Stimulated activated CD8-positive, alpha-beta memory T cell treated with anti-CD3 and anti-CD28 coated beads, Interleukin-4, amount 100 ng/mL, for 48 hours (primary cell): ENCODE measurements around the gene ZNF423.

Experiments
- DNase-seq: peaks from one replicate; pipeline ENCODE4 v3.0.0-alpha.2; 2020

The ZNF423 gene

DNA sequence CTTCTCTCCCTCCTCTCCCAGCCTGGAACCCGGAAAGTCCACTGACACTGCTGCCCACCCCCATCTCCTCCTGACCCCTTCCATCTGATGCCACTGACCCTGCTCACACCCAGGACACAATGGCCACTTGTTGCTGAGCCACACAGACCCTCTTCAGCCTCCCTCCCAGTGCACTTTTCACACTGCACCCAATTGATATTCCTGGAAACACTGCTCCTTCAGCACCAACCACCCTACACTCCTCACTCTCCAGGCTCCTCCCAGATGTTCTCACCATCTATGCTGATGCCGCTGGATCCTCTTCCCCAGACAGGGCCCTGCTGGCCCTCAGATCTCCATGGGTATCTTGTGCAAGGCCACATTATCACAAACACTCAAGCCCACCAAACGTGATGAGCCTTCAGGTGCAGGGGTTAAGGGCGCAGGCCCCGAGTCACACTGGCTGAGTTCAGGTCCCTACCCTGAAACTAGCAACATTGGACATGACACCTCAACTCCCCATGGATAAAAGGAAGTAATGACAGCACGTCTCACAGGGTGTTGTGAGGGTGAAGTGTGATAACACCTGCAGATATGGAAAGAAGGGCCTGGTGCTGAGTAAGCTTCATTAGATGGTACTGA, 238.1 kb downstream of the ZNF423 start:
- DNase-seq = no peak

DNA sequence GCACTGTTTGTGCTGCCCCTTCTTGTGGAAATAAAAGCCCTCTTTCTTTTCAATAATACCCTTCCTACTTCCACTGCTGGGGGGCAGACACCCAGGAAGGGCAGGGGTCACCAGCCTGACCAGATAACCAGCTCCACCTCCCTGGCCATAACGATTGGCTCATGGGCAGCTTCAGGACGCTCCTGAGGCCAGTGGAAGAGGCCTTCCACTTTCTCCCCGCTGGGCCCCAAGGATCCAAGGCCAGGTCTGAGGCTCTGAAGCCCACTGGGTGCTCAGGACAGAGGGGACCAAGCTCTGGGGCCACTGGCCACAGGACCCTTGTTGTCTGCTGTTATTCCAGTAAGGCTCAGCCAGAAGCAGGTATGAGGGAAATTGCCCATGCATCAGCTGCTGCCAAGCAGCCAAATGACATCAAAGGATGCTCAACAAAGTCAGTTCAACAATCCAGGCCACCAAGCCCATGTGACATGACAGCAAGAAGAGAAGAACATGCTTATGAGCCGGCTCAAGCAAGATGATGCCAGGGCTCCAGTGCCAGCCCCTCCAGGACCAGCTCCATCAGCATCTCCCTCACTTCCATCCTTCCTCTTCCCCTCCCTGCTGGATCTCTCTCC, 238.8 kb downstream of the ZNF423 start:
- DNase-seq = no peak

DNA sequence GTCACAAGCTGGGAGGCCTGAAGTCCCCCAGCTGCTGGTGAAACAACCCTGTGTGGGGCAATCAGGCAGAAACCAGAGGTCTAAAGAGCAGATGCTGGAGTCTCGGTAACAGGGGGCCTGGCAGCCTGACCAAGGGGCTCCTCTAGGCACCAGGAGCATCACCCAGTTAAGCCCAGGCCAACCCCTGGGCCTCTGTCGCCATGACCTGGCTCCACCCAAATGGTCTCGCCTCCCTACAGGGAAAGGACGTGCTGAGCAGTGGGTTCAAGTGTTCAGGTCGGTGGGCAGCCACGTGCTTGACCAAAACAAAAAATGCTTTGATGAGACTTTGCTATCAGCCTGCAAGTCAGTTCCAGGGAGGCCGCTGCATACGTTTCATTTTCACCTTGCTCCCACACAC, 240.3 kb downstream of the ZNF423 start:
- no peak for DNase-seq

DNA sequence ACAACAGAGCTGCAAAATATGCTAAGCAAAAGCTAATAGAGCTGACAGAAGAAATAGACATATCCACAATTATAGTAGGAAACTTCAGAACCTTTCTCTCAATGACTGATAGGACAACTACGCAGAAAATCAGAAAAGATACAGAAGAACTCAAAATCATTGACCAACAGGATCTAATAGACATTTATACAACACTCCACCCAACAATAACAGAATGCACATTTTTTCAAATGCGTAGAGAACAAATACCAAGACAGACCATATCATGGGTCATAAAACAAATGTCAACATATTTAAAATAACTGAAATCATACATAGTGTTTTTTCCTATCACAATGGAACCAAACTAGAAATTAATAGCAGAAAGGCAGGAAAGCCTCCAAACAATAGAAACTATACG, 244.9 kb downstream of the ZNF423 start:
- no peak for DNase-seq

DNA sequence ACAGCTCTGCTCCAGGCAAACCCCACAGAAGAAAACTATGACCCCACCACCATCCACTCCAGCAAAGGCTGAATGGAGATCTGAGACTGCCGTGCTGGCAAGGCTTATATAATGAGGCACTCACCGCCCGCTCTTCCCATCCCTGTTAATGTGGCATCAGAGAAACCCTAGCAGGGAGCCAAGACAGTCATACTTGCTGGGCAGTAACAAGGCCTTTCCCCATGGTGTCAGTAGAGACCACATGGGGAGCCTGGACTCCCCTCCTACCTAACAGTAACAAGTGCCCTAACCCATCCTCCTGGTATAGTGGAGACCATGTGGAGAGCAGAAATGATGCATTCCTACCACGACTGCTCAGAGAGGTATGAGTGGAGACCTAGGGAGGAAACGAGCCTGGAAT, 247.1 kb downstream of the ZNF423 start:
- no peak for DNase-seq

DNA sequence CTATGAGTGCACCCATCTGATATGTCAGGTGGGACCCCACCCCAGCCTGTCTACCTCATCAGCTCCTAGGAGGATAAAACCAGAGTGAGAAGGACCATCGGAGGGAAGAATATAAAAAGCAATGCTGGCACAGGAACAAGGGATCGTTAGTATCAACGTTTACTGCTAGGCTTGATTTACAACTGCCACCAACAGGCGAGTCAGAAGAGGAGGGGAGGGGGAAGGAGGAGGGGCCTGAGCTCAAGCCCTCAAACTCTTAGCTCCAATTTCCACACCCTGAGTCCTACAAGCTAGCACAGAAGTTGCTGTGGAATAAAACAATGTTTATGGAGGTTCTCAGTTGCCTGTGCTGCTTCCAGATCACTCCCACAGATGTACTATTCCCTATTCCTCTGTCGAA, 247.8 kb downstream of the ZNF423 start:
- DNase-seq = no peak

DNA sequence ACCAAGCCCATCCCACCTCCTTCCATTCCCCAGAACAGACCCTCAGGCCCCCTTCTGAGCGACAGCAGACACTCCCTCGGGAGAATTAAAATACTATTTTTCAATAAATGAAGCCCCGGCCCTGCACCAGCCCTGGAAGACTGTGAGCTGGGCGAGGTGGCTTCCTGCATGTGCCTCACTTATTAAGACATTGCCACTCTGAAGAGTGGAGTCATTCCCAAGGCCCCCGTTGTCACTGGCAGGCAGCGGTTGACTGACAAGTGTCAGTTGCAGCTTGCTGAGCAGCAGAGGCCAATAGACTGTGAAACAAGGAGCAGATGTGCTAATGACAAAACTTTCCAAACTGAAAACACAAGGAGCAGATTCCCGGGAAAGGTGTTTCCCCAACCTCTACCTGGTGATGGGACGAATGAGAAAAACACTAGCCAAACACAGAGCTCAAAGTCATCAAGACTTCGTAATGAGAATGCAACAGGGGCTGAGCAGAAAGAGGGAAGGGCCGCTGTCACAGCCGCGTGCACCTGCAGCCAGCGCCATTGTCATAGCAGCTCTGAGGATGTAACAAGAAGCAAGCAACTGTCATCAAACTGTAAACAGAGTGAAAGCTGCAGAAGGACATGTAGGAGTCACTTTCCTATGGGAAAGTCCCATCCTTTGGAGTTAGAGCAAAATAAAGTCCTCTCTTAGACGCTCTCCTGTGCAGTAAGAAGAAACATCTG, 250.2 kb downstream of the ZNF423 start:
- DNase-seq = no peak

DNA sequence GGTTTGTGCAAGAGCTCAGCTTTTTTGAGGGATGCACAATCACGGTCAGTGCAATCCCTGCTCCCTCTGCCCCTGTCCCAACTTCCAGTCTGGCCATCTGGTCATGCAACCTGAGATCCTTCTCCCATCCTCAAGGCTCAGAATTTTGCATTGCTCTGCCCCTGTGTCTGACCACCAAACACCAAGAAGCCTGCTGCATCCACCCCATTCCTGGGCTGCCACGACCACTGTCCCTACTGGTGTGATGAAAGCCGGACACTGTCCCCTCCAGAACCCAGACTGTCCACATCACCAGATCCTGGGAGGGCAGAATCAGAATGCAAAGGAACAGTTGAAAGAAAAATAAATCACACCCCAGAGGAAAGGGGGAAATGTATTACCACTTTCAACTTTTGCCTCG, 251.3 kb downstream of the ZNF423 start:
- no peak for DNase-seq

DNA sequence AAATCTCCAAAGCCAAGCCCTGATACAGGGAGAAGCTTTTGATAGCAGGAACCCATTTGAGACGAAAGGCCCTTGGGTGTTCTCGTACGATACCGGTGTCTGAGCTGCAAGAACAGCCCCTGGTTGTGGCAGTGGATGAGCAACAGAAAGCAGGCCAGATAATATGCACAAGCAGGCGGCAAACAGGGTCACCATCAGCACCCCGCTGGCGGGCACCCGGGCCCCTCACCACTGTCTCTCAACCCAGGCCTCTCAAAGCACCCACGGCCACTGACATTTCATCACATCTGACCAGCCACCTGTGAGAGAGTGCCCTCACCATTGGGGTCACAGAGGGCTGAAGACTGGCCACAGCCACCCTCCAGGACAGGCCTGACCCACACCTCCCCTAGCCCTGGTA, 252.0 kb downstream of the ZNF423 start:
- DNase-seq = no peak

DNA sequence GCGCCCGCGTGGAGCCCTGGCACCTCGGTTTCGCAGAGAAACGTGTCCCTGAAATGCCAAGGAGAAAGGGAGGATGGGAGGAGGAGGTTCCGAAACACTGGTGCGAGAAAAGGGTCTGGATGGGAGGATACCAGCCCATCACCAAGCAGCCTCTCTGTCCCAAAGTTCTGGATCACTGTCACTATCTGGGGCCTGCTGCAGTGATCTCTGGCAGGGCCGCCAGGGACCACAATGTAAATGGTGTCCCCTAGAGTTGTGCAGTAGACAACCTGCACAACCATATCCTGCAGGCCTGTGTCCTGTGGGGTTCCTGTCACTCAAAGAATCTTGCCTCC, 253.0 kb downstream of the ZNF423 start:
- no peak for DNase-seq

DNA sequence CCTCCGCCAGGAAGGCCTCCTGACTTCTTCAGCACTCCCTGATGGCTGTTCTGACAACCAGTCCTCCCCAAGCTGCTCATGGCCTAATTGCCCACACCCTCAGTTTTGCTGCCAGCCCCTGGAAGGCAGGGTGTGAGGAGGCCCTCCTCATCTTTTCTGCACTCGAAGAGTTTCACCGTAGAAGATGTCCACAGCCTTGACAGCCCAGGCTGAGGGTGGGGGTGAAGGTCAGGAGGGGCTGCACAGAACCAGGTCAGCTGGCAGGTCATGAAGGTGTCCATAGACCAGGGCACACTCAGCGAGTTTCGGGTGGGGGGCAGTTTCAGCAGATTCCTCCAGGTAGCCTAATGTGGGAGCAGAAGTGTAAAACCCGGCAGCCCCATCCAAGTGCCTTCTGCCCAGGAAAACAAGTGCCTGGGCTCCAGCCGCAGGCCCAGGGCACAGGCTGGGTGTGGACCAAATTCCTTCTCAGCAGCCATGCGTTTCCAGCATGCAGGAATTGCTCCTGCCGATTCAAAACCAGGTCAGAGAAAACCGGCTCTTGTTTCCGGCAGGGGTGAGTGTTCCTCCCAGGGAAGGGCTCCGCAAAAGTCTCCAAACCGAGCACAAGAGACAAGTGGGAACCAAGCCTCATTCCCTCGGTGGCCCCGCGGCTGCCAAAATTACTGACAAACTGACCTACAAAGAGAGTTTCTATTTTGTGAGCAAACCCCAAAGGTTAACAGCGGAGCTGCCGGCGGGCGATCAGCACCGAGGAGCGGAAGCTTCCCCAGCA, 253.5 kb downstream of the ZNF423 start:
- no peak for DNase-seq

DNA sequence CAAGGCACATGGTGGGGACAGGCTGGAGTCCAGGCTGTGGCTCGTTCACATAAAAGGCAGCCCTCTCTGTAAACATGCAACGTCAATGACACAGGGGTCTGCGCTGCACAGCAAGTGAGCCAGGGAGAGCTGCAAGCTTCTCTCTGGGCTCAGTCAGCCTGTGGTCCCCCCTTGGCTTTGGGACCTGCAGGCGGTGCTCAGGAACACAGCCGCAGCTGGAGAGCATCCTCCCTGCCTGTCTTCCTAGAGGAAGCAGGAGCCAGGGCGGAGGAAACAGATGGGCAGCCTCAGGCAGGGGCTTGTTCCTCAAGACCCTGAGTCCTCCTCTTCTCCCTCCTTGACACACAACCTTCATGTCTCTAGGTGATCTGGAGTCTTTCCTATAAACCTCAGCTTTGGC, 254.3 kb downstream of the ZNF423 start:
- no peak for DNase-seq

DNA sequence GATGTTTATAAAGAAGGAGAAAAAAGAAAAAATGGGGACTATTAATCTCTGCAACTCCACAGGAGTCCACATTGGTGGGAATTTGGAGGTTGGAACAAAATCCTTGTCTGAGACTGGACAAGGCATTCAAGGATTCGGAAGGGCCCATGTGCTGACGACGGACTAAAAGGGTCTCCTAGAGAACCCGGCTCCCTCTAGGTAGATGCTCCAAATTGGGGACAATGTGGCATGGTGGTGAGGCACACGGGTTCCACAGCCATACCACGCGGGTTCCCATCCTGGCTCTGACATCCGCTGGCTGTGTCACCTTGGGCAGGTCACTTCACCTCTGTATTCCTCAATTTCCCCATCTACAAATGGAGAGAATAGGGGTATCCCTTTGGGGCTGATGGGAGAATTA, 254.9 kb downstream of the ZNF423 start:
- DNase-seq = no peak

DNA sequence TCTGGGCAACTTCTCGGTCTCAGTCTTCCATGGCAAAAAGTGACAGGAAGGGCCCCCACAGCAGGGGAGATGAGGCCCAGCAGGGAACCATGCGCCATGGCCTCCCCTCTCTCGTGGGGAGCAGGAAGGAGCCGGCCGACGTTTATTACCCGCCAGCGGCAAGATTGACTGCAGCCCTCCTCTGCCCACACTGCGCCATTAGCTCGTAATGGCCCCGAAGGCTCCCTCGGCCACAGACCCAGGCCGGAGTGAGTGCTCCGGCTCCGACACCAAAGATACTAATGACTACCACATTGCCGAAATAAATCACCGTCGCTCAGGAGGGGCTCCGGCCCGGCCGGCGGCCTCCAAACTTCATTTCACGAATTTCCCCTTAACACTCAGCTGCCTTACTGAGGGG, 255.4 kb downstream of the ZNF423 start:
- DNase-seq = no peak

DNA sequence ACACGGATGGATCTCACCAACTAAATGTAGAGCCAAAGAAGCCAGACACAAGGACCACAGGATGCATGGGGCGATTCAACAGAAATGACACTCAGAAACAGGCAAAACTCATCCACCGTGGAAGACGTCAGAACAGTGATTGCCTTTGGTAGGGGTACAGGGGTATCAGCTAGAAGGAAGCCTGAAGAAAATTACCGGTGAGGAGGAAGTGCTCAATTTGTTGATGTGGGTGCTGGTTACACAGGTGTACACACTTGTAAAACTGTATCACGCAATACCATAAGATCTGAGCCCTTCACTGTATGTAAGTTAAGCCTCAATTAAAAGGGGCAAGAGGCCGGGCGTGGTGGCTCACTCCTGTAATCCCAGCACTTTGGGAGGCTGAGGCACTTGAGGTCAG, 256.2 kb downstream of the ZNF423 start:
- DNase-seq = no peak

DNA sequence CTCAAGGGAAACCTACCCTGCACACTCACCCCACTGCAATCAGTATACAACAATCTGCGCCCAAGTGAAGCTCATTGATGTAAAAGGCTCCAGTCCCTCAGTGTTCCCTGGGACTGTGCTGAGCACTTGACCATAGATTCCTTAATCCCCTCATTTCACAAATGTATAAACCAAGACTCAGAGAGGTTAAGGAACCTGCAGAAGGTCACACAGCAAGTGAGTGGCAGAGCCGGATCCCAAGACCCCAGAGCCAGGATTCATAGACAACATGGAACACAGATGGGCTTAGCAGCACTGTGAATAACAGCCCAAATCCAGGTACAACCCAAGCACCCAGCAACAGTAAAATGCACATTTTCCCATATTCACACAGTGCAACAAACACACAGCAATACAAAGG, 256.6 kb downstream of the ZNF423 start:
- DNase-seq = no peak

DNA sequence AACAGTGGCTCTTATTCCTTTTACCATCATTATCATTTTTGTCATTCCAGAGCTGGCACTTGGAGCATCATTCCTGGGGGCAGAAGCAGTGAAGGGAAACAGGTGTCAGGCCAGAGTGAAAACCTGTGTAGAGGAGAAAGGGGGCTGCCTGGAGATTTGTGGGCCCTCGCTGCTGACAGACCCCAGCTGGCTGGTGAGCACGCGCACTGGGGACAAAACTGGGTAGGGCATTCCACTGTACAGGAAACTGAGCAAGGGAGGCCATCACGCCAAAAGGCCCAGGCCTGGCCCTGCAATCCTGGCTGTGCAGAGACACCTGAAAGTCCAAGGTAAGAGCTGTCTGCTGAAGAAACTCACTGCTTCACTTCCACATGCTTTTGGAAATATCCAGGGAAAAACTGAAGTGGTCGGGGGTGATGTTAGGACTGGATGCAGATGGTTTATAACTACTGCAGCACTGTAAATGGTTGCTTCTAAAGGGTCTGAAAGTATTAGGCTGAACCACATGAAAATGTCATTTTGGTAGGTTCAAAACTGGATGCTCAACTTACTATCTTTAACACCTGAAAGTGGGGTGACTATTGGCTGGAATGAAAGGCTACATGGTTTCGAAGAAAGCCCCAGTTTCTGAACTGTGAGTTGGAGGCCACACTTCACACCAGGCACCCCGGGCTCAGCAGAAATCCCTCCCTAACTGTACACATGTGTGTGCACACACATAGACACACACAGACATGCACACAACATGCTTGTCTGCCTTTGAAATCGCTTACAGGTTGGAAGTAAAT, 257.3 kb downstream of the ZNF423 start:
- DNase-seq = no peak

DNA sequence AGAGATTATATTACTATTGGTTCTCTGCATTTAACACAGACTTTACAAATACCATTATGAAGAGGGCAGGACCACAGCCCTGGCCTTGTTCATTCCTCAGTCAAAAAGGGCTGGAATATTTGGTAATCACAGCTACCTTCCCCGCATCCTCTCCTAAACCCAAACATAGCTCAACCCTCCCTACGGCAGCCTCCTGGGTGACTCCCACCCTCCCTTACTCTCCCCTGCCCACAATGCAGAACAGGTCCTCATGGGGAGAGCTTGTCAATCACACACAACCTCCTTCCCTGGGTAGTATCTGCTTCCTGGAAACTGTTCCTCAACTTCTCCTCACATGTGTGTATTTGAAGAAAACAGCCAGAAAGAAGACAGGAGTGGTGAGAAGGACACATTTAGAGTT, 258.1 kb downstream of the ZNF423 start:
- no peak for DNase-seq

DNA sequence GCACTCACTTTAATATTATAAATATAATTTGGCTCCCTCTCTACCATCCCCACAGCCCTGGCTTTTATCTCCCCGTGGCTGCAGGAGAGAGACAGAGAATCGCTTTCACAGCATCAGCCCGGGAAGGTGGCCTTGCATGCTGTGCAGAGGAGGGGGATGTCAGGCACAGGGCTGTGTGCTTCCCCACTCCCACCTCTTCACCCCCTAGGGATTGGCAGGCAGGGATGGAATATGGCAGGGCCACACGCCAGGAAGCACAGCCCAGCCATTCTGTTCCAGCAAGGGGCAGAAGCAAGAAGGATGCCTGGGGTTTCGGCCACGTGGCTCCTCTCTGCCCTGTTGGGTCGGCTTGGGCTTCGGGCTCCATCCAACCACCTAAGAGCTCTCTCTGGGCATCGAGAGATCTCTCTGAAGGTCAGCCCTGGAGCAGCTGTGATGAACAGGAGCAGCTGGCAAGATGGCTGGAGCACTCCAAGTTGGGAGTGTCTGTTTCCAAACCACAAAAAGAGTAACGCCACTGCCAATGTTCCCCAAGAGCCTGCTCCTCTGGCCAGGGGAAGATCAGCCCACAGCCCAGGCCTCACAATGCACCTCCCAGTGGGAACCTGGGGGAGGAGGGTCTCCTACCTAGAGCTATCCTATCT, 259.1 kb downstream of the ZNF423 start:
- DNase-seq = no peak

DNA sequence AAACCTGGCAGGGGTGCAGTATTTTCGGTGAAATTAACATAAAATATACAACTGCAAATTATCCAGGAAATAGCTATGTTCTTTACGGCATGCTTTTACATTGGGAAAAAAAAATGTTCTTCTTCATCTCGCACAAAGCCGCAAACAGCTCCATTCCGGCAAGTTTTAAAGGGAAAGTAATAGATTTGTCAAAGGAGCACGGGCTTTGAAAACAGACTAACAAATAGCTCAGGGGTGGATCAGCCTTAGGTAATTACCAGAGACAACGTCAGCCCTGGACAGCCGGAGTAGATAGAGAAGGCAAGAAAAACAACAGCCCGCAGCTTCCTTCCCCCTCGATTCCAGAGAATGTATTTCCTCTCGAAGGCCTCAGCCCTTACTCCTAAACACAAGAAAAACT, 259.8 kb downstream of the ZNF423 start:
- no peak for DNase-seq

DNA sequence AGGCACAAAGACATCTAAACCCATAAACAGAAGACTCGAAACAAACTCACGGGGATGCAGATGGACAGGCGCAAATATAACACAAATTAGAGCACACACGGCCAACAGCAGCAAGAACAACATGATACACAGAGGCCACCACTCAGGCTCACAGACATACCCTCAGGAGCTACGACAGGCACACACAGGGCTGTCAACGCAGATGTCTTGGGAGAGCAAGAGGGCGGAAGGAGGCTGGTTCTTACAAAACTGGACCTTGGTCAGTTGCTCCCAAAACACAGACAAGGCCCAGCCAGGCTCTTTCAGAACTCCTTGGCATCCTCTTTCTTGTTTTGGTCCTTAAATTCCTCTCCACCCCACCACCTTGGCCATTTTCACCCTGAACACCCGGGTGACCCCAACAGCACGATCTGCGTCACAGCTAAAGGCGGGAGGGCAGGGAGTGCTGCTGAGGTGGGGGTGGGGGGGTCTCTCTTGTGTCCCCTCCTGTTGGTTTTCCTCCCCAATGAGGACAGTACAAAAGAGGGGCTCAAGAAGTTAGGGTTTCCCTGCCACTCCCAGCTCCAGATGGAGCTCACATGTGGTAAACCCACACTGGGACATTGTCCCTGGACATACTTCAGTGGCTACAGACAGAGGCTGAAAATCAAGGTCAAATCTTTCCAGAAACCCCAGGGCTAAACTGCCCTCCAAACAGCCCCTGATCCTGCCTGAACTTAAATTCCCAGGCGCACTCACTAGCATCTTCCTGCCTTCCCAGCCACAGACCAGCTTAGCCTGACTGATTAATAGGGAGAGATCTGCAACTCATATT, 261.0 kb downstream of the ZNF423 start:
- DNase-seq = no peak

DNA sequence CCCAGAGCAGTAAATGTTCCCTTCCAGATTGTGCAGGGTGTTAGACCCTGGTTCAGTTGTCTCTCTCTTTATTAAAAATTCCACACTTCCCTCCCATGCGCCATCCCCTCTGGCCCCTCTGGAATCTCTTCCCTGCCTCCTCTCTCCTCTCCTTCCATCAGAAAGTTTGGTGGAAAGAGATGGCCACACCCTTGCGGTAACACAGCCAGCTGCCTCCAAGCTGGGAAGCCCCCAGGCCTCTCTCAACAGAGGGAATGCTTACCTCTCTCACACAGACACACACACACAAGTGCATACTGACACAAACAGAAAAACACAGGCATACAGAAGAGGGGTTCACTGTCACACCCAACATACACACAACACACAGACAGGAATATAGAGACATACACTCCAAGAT, 261.8 kb downstream of the ZNF423 start:
- DNase-seq = no peak
